ENCODE data around the gene CFAP45.

Gene CFAP45

GRCh38 chr1:159883134-159883533, 16.8 kb downstream of the CFAP45 start:
- Histone ChIP-seq H2AK5ac (ENCODE audit: low read depth, low read length) (no peak overlapping the region), H3K4me3 (ENCODE audit: low read length in 2 of 2) (no peak overlapping the region), H3K79me1 (ENCODE audit: low read depth, low read length) (no peaks in the 10 kb centered on the region), H4K91ac (ENCODE audit: low read depth, low read length, poor library complexity) (no peak overlapping the region), H2BK15ac (ENCODE audit: low read length) (no peak overlapping the region), H3K9ac (ENCODE audit: low read depth, low read length, poor library complexity) (no peak overlapping the region), H3K4me2 (ENCODE audit: insufficient read depth, low read length, poor library complexity, severe bottlenecking) (no peak overlapping the region), H3K18ac (ENCODE audit: low read length) (no peak overlapping the region), H3K4me1 (ENCODE audit: control insufficient read depth in 2 of 2, insufficient read depth in 1 of 2, low read depth in 1 of 2, low read length in 2 of 2) (no peaks in the 10 kb centered on the region), H2BK5ac (ENCODE audit: low read length) (no peak overlapping the region), H3K14ac (ENCODE audit: low read length) (no peak overlapping the region), H4K8ac (ENCODE audit: low read depth, low read length) (no peak overlapping the region), H2AFZ (ENCODE audit: low read length) (no peak overlapping the region), H3K4ac (ENCODE audit: low read length) (no peak overlapping the region), H3K9me3 (replicated peaks in 1 of 2; ENCODE audit: control insufficient read depth in 2 of 2, insufficient read depth in 1 of 2, low read depth in 1 of 2, low read length in 2 of 2) (no peaks in the 10 kb centered on the region), H3K36me3 (replicated peaks in 1 of 2; ENCODE audit: control insufficient read depth in 2 of 2, insufficient read depth in 2 of 2, low read length in 2 of 2) (no peaks in the 10 kb centered on the region), H2BK12ac (ENCODE audit: low read length) (no peak overlapping the region), H3K27me3 (ENCODE audit: control insufficient read depth in 3 of 3, insufficient read depth in 3 of 3, low read depth in 1 of 3, low read length in 3 of 3) (peaks cover 0 to 32% (median 0%) of the 10 kb centered on the region in 3 experiments), H3K23ac (ENCODE audit: low read depth, low read length, poor library complexity) (no peak overlapping the region), H2BK120ac (ENCODE audit: low read depth, low read length) (no peak overlapping the region), H3K27ac (replicated peaks; ENCODE audit: low read length) (no peak overlapping the region)
- no CpG with 5 or more reads among the region's 4 CpGs for WGBS, 2 donors (ENCODE audit: extremely low coverage in 2 of 2, insufficient read length in 2 of 2, insufficient replicate concordance in 1 of 2)
- DNase-seq (ENCODE audit: low spot score): no peak

GRCh38 chr1:159882527-159882862, 17.5 kb downstream of the CFAP45 start:
- Histone ChIP-seq H2AK5ac (ENCODE audit: low read depth, low read length) (no peak overlapping the region), H2AFZ (ENCODE audit: low read length) (no peak overlapping the region), H4K8ac (ENCODE audit: low read depth, low read length) (no peak overlapping the region), H3K4me1 (ENCODE audit: control insufficient read depth in 2 of 2, insufficient read depth in 1 of 2, low read depth in 1 of 2, low read length in 2 of 2) (no peaks in the 10 kb centered on the region), H3K27me3 (ENCODE audit: control insufficient read depth in 3 of 3, insufficient read depth in 3 of 3, low read depth in 1 of 3, low read length in 3 of 3) (peaks cover 0 to 32% (median 0%) of the 10 kb centered on the region in 3 experiments), H2BK15ac (ENCODE audit: low read length) (no peak overlapping the region), H3K36me3 (replicated peaks in 1 of 2; ENCODE audit: control insufficient read depth in 2 of 2, insufficient read depth in 2 of 2, low read length in 2 of 2) (no peaks in the 10 kb centered on the region), H3K79me1 (ENCODE audit: low read depth, low read length) (no peaks in the 10 kb centered on the region), H3K27ac (replicated peaks; ENCODE audit: low read length) (no peak overlapping the region), H2BK5ac (ENCODE audit: low read length) (no peak overlapping the region), H3K4me3 (ENCODE audit: low read length in 2 of 2) (no peak overlapping the region), H2BK12ac (ENCODE audit: low read length) (no peak overlapping the region), H4K91ac (ENCODE audit: low read depth, low read length, poor library complexity) (no peak overlapping the region), H3K9me3 (replicated peaks in 1 of 2; ENCODE audit: control insufficient read depth in 2 of 2, insufficient read depth in 1 of 2, low read depth in 1 of 2, low read length in 2 of 2) (no peaks in the 10 kb centered on the region), H2BK120ac (ENCODE audit: low read depth, low read length) (no peak overlapping the region), H3K18ac (ENCODE audit: low read length) (no peak overlapping the region), H3K23ac (ENCODE audit: low read depth, low read length, poor library complexity) (no peak overlapping the region), H3K9ac (ENCODE audit: low read depth, low read length, poor library complexity) (no peak overlapping the region), H3K4me2 (ENCODE audit: insufficient read depth, low read length, poor library complexity, severe bottlenecking) (no peak overlapping the region), H3K14ac (ENCODE audit: low read length) (no peak overlapping the region), H3K4ac (ENCODE audit: low read length) (no peak overlapping the region)
- no peak for DNase-seq (ENCODE audit: low spot score)
- WGBS, 2 donors (ENCODE audit: extremely low coverage in 2 of 2, insufficient read length in 2 of 2, insufficient replicate concordance in 1 of 2): no CpG with 5 or more reads among the region's 2 CpGs

GRCh38 chr1:159881622-159882526, 18.1 kb downstream of the CFAP45 start:
- Histone ChIP-seq H3K4me1 (ENCODE audit: control insufficient read depth in 2 of 2, insufficient read depth in 1 of 2, low read depth in 1 of 2, low read length in 2 of 2) (no peaks in the 10 kb centered on the region), H3K4me2 (ENCODE audit: insufficient read depth, low read length, poor library complexity, severe bottlenecking) (no peak overlapping the region), H3K36me3 (replicated peaks in 1 of 2; ENCODE audit: control insufficient read depth in 2 of 2, insufficient read depth in 2 of 2, low read length in 2 of 2) (no peaks in the 10 kb centered on the region), H3K14ac (ENCODE audit: low read length) (no peak overlapping the region), H4K8ac (ENCODE audit: low read depth, low read length) (no peak overlapping the region), H3K27me3 (ENCODE audit: control insufficient read depth in 3 of 3, insufficient read depth in 3 of 3, low read depth in 1 of 3, low read length in 3 of 3) (peaks cover 0 to 35% (median 0%) of the 10 kb centered on the region in 3 experiments), H3K23ac (ENCODE audit: low read depth, low read length, poor library complexity) (no peak overlapping the region), H4K91ac (ENCODE audit: low read depth, low read length, poor library complexity) (no peak overlapping the region), H2BK120ac (ENCODE audit: low read depth, low read length) (no peak overlapping the region), H3K9ac (ENCODE audit: low read depth, low read length, poor library complexity) (no peak overlapping the region), H3K79me1 (ENCODE audit: low read depth, low read length) (no peaks in the 10 kb centered on the region), H3K9me3 (replicated peaks in 1 of 2; ENCODE audit: control insufficient read depth in 2 of 2, insufficient read depth in 1 of 2, low read depth in 1 of 2, low read length in 2 of 2) (no peaks in the 10 kb centered on the region), H2AFZ (ENCODE audit: low read length) (no peak overlapping the region), H3K27ac (replicated peaks; ENCODE audit: low read length) (no peak overlapping the region), H2AK5ac (ENCODE audit: low read depth, low read length) (no peak overlapping the region), H3K18ac (ENCODE audit: low read length) (no peak overlapping the region), H3K4ac (ENCODE audit: low read length) (no peak overlapping the region), H3K4me3 (ENCODE audit: low read length in 2 of 2) (no peak overlapping the region), H2BK12ac (ENCODE audit: low read length) (no peak overlapping the region), H2BK15ac (ENCODE audit: low read length) (no peak overlapping the region), H2BK5ac (ENCODE audit: low read length) (no peak overlapping the region)
- no CpG with 5 or more reads among the region's 6 CpGs for WGBS, 2 donors (ENCODE audit: extremely low coverage in 2 of 2, insufficient read length in 2 of 2, insufficient replicate concordance in 1 of 2)
- no peak for DNase-seq (ENCODE audit: low spot score)

GRCh38 chr1:159880430-159880829, 19.5 kb downstream of the CFAP45 start:
- WGBS, 2 donors (ENCODE audit: extremely low coverage in 2 of 2, insufficient read length in 2 of 2, insufficient replicate concordance in 1 of 2): no CpG with 5 or more reads among the region's 3 CpGs
- Histone ChIP-seq H3K18ac (ENCODE audit: low read length) (no peak overlapping the region), H2BK5ac (ENCODE audit: low read length) (no peak overlapping the region), H3K23ac (ENCODE audit: low read depth, low read length, poor library complexity) (no peak overlapping the region), H3K4ac (ENCODE audit: low read length) (no peak overlapping the region), H3K9me3 (replicated peaks in 1 of 2; ENCODE audit: control insufficient read depth in 2 of 2, insufficient read depth in 1 of 2, low read depth in 1 of 2, low read length in 2 of 2) (no peaks in the 10 kb centered on the region), H4K91ac (ENCODE audit: low read depth, low read length, poor library complexity) (no peak overlapping the region), H3K4me3 (ENCODE audit: low read length in 2 of 2) (no peak overlapping the region), H2AK5ac (ENCODE audit: low read depth, low read length) (no peak overlapping the region), H2BK12ac (ENCODE audit: low read length) (no peak overlapping the region), H2BK15ac (ENCODE audit: low read length) (no peak overlapping the region), H3K36me3 (replicated peaks in 1 of 2; ENCODE audit: control insufficient read depth in 2 of 2, insufficient read depth in 2 of 2, low read length in 2 of 2) (no peaks in the 10 kb centered on the region), H3K27ac (replicated peaks; ENCODE audit: low read length) (no peak overlapping the region), H3K79me1 (ENCODE audit: low read depth, low read length) (no peaks in the 10 kb centered on the region), H3K9ac (ENCODE audit: low read depth, low read length, poor library complexity) (no peak overlapping the region), H2BK120ac (ENCODE audit: low read depth, low read length) (no peak overlapping the region), H3K14ac (ENCODE audit: low read length) (no peak overlapping the region), H3K27me3 (ENCODE audit: control insufficient read depth in 3 of 3, insufficient read depth in 3 of 3, low read depth in 1 of 3, low read length in 3 of 3) (peaks cover 0 to 32% (median 0%) of the 10 kb centered on the region in 3 experiments), H4K8ac (ENCODE audit: low read depth, low read length) (no peak overlapping the region), H3K4me1 (ENCODE audit: control insufficient read depth in 2 of 2, insufficient read depth in 1 of 2, low read depth in 1 of 2, low read length in 2 of 2) (no peaks in the 10 kb centered on the region), H3K4me2 (ENCODE audit: insufficient read depth, low read length, poor library complexity, severe bottlenecking) (no peak overlapping the region), H2AFZ (ENCODE audit: low read length) (no peak overlapping the region)
- DNase-seq (ENCODE audit: low spot score): no peak
